ENCODE measurements around the gene LIN7A.

GRCh38 chr12:80823393-80823792 is 114.3 kb downstream of the LIN7A start:
- no peak for TF ChIP-seq CTCF (IDR thresholded peaks at IDR 0.05)
- no peak for TF ChIP-seq POLR2A (IDR thresholded peaks at IDR 0.05)

All from adrenal gland (tissue), 5 donors.